Activated naive CD8-positive, alpha-beta T cell treated with anti-CD3 and anti-CD28 coated beads, Interleukin-2, amount 50 U/mL, for 16 hours (primary cell): ENCODE data around the gene NSD1.
"Not testable (repeated sequence)": the region's sequence is repeated elsewhere in the genome, so short reads cannot be mapped to it uniquely, and the experiment has no call there.

ENCODE experiments used
- DNase-seq: peaks from one replicate; pipeline ENCODE4 v3.0.0-alpha.2; 2020; ENCODE audit warnings: low read depth, low spot score

Gene NSD1

GRCh38 chr5:177130211-177131018 lies 3.2 kb upstream of the NSD1 start:
- no peak for DNase-seq

GRCh38 chr5:177131019-177131320 lies 2.6 kb upstream of the NSD1 start:
- DNase-seq, result no peak

GRCh38 chr5:177131352-177132135 lies 2.0 kb upstream of the NSD1 start:
- DNase-seq, result no peak

GRCh38 chr5:177132136-177133095 lies 1.2 kb upstream of the NSD1 start:
- DNase-seq, result no peak

GRCh38 chr5:177133853-177134696 lies 502 bp downstream of the NSD1 start:
- DNase-seq, result no peak

- DNase-seq, result no peak
Observed at GRCh38 chr5:177134697-177135225, 1.2 kb downstream of the NSD1 start.

- no peak for DNase-seq
Observed at GRCh38 chr5:177140312-177140711, 6.7 kb downstream of the NSD1 start.

- no peak for DNase-seq
Observed at GRCh38 chr5:177141496-177141895, 7.9 kb downstream of the NSD1 start.

- DNase-seq, result no peak
Observed at GRCh38 chr5:177142098-177142611, 8.6 kb downstream of the NSD1 start.

- no peak for DNase-seq
Observed at GRCh38 chr5:177142778-177143177, 9.2 kb downstream of the NSD1 start.

GRCh38 chr5:177146891-177147638 lies 13.5 kb downstream of the NSD1 start:
- DNase-seq, result no peak

GRCh38 chr5:177150061-177150460 lies 16.5 kb downstream of the NSD1 start:
- DNase-seq, result not testable (repeated sequence)

- DNase-seq, result no peak
Observed at GRCh38 chr5:177154003-177154643, 20.6 kb downstream of the NSD1 start.

- DNase-seq, result no peak
Observed at GRCh38 chr5:177162379-177162778, 28.8 kb downstream of the NSD1 start.

- no peak for DNase-seq
Observed at GRCh38 chr5:177163500-177163899, 29.9 kb downstream of the NSD1 start.

GRCh38 chr5:177169271-177169670 lies 35.7 kb downstream of the NSD1 start:
- no peak for DNase-seq

- no peak for DNase-seq
Observed at GRCh38 chr5:177171961-177172360, 38.4 kb downstream of the NSD1 start.

- DNase-seq, result no peak
Observed at GRCh38 chr5:177175336-177175735, 41.8 kb downstream of the NSD1 start.

GRCh38 chr5:177176175-177176711 lies 42.7 kb downstream of the NSD1 start:
- DNase-seq, result no peak
